Keratinocyte (primary cell): ENCODE results near the gene NUDT3.

ENCODE experiments used
- CTCF ChIP-seq, 3 experiments: IDR thresholded peaks in 1 of 3; conservative IDR thresholded peaks in 1 of 3; optimal IDR thresholded peaks in 1 of 3; 2 replicates in 2 of 3; 3 replicates in 1 of 3; pipeline versions ENCODE3 to v1.5.1; 2011; ENCODE audit warnings: low read length in 3 of 3, mild to moderate bottlenecking in 3 of 3, moderate library complexity in 2 of 3, control low read depth in 1 of 3, inconsistent platforms in 1 of 3; ENCODE audit not compliant: insufficient read depth in 2 of 3; ENCODE audit errors: extremely low read depth in 1 of 3
- EZH2 ChIP-seq: IDR thresholded peaks from one replicate; pipeline ENCODE4 v1.6.1; 2012; ENCODE audit warnings: inconsistent platforms, mild to moderate bottlenecking, low read length, moderate library complexity

DNA sequence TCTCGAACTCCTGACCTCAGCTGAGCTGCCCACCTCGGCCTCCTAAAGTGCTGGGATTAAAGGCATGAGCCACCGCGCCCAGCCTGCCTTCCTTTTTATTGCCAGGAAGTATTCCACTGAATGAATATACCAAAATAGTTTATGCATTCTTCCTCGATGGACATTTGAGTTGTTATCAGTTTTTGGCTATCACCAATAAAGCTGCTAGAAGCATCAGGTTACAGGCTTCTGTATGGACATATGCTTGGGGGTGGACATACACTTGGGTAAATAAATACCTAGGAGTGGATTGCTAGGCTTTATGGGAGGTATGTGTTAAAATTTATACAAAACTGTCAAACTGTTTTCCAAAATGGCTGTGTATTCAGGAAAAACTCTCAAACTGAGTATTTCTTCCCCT, 43.4 kb upstream of the NUDT3 start:
- TF ChIP-seq CTCF (optimal IDR thresholded peaks at IDR 0.05 in 1 of 3, IDR thresholded peaks at IDR 0.05 in 1 of 3, conservative IDR thresholded peaks at IDR 0.05 in 1 of 3; ENCODE audit: extremely low read depth in 1 of 3, insufficient read depth in 2 of 3, low read length in 3 of 3) (no peak), EZH2 (no peak)
